ENCODE results near the gene DLEC1. TPM values are rescaled to one million over a fixed set of nuclear protein-coding genes. Genes with fewer than 3 reads are reported as not detected.

Gene DLEC1
- total RNA-seq, 1 donor from 2014 or later, result 0.24 TPM

Other genes with a start within 250 kb of the DLEC1 start
- 33.9 TPM for gene CTDSPL, start 177.3 kb upstream of the DLEC1 start, total RNA-seq (ENCODE audit: insufficient read depth, low replicate concordance)
- 19.5 TPM for gene VILL, start 48.4 kb upstream of the DLEC1 start, total RNA-seq (ENCODE audit: insufficient read depth, low replicate concordance)
- gene PLCD1, start 9.6 kb upstream of the DLEC1 start, total RNA-seq (ENCODE audit: insufficient read depth, low replicate concordance), result 31.1 TPM
- 24.6 TPM for gene ACAA1, start 97.9 kb downstream of the DLEC1 start, total RNA-seq (ENCODE audit: insufficient read depth, low replicate concordance)
- gene MYD88, start 99.5 kb downstream of the DLEC1 start, total RNA-seq (ENCODE audit: insufficient read depth, low replicate concordance), result 16.4 TPM
- gene OXSR1, start 126.3 kb downstream of the DLEC1 start, total RNA-seq (ENCODE audit: insufficient read depth, low replicate concordance), result 56.6 TPM
- 0.48 TPM for gene SLC22A13, start 226.6 kb downstream of the DLEC1 start, total RNA-seq (ENCODE audit: insufficient read depth, low replicate concordance)
- gene SLC22A14, start 243.1 kb downstream of the DLEC1 start, total RNA-seq (ENCODE audit: insufficient read depth, low replicate concordance), result 0.96 TPM

All from umbilical cord (tissue), 1 donor.